ENCODE measurements around the gene TSHZ2. TPM values are rescaled to one million over a fixed set of nuclear protein-coding genes. Genes with fewer than 3 reads are reported as not detected.

Gene TSHZ2
- total and polyA plus RNA-seq, 2 of the 4 experiments (the other 2 are of a cell fraction): under 0.01 to 0.02 TPM

DNA sequence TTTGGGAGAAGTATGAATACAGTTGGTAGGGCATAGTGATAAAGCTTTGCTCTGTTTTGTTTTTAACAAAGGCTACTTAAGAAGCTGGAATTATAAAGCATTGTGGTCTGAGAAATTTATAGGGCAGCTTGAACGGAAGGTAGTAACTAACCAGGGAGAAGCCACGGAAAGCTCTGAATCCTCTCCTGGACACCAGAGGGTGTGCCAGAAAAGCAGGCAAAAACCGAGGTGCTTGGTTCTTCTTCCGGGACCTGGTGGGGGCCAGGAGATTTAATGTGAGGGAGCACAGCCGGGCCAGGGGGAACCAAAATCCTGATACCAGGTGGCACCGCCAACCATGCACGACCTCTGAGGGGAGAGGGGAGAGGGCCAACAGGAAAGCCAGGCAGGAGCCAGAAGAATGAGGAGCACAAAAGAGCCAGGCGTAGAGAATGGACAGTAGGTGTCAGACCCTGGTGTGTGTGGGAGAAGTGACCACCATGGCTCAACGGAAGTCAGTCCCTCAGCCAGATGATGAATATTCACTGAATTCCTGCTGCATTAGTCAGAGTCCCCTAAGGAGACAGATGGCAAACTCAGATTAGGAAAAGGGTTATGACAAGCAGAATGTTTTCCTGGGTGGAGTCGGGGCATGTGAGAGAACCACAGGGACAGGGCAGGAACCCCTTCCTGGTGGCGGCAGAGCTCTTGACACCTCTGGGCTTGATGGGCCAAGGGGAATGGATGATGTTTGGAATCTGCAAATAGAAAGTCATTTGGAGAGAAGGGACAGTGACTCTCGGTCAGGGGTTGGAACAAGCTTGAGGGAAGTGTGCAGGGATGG is 359.2 kb downstream of the TSHZ2 start (continued):
- TF ChIP-seq RAD21 (IDR thresholded peaks at IDR 0.05; ENCODE audit: low read length): no peak

DNA sequence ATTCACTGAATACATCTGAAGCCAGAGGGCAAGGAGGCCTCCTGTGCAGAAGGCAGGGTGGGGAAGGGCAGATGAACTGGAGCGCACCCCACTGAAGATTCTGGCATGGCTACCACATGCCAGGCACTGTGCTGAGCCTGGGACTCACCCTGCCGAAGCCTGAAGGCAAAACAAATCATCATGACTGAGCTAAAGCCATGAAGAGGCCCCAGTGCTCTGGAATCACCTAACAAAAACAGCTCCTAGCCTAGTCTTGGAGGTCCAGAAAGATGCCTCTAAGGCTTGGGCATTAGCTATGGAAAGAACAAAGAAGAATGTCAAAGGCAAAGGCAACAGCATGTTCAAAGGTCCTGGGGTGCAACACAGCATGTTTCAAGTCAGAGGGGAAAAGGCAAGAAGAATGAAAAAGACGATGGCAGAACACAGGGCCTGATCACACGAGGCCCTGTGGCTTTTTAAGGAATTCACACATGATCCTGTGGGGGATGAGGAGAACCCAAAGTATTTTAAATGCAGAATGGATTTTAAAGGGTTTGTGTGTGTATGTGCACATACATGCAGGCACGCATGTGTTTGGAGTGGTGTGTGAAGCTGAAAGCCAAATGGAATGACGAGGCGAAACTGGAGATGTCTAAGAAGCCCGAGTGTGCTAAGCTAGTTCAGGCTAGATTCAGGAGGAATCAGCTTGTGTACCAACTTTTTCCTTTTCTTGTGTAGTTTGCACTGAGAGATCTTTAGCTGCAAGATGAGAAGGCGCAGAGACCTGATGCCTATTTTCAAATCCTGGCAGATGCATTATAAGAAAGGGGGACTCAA is 360.1 kb downstream of the TSHZ2 start:
- Histone ChIP-seq H3K18ac (ENCODE audit: low read depth, low read length) (no peak overlapping the region), H4K8ac (ENCODE audit: low read depth in 2 of 2, low read length in 2 of 2) (no peak overlapping the region; a peak in 1 of 4 replicates), H4K91ac (ENCODE audit: insufficient read depth, low read depth, low read length) (no peak overlapping the region), H3K9me3 (ENCODE audit: control insufficient read depth, insufficient read depth, low read length) (no peaks in the 10 kb centered on the region), H3K36me3 (ENCODE audit: control insufficient read depth, insufficient read depth, low read length) (no peaks in the 10 kb centered on the region), H3K14ac (replicated peaks; ENCODE audit: low read depth, low read length) (no peak overlapping the region), H2BK20ac (ENCODE audit: low read depth, low read length) (no peak overlapping the region), H3K4me2 (ENCODE audit: low read depth, low read length) (no peak overlapping the region), H2BK5ac (ENCODE audit: low read depth, low read length, poor library complexity, severe bottlenecking) (no peak overlapping the region), H3K23ac (ENCODE audit: low read depth, low read length) (no peak overlapping the region), H3K79me1 (ENCODE audit: low read depth in 1 of 2, low read length in 2 of 2) (no peaks in the 10 kb centered on the region), H2BK15ac (ENCODE audit: low read depth, low read length) (no peak overlapping the region), H3K27ac (ENCODE audit: insufficient read depth, low read length) (no peak overlapping the region), H4K5ac (ENCODE audit: low read depth, low read length) (no peak overlapping the region), H3K27me3 (ENCODE audit: control insufficient read depth, insufficient read depth, low read length) (no peaks in the 10 kb centered on the region), H3K56ac (ENCODE audit: extremely low read depth, insufficient read depth, low read length) (no peak overlapping the region), H3K9ac (ENCODE audit: low read depth, low read length) (no peak overlapping the region), H2AFZ (replicated peaks; ENCODE audit: low read length, poor library complexity) (no peak overlapping the region), H2AK5ac (ENCODE audit: low read depth, low read length) (no peak overlapping the region), H3K9me1 (ENCODE audit: insufficient read depth, low read length) (no peaks in the 10 kb centered on the region; the same call in 1 of the 2 replicates), H3K4me1 (ENCODE audit: control insufficient read depth, insufficient read depth, low read length) (no peaks in the 10 kb centered on the region; the same call in 1 of the 2 replicates), H3K4me3 (ENCODE audit: insufficient read depth, low read depth, low read length) (no peak overlapping the region), H2AK9ac (replicated peaks; ENCODE audit: low read depth, low read length, poor library complexity) (no peak overlapping the region), H3K4ac (ENCODE audit: low read depth, low read length) (no peak overlapping the region), H4K20me1 (ENCODE audit: insufficient read depth, low read length) (no peaks in the 10 kb centered on the region), H2BK120ac (ENCODE audit: low read depth, low read length) (no peak overlapping the region)
- ChIA-PET POLR2A (ENCODE audit: unreplicated experiment) (interaction anchor here (0.5 kb wide), 1 partner anchor 63 kb away, joined by 3 read pairs; no protein-coding TSS in a partner anchor), CTCF (no interaction called here)
- no TSS peak for BruUV-seq (replicated peaks)
- 76% methylated on average over 4 of the region's 9 CpGs; no CpG with 5 or more reads in 1 of the 2 experiments for WGBS, 2 experiments (ENCODE audit: extremely low coverage in 2 of 2, insufficient read length in 1 of 2)
- intact Hi-C loops (cut with micrococcal nuclease) (no loop called here), dilution Hi-C loops (cut with HindIII; ENCODE audit: low sequenced_read_pairs, unreplicated experiment) (no loop called here), in situ Hi-C loops (cut with MboI; ENCODE audit: low sequenced_read_pairs) (no loop called here)
- ATAC-seq (ENCODE audit: low read depth) (no peak), DNase-seq (no peak)
- TF ChIP-seq, protein P1, sequence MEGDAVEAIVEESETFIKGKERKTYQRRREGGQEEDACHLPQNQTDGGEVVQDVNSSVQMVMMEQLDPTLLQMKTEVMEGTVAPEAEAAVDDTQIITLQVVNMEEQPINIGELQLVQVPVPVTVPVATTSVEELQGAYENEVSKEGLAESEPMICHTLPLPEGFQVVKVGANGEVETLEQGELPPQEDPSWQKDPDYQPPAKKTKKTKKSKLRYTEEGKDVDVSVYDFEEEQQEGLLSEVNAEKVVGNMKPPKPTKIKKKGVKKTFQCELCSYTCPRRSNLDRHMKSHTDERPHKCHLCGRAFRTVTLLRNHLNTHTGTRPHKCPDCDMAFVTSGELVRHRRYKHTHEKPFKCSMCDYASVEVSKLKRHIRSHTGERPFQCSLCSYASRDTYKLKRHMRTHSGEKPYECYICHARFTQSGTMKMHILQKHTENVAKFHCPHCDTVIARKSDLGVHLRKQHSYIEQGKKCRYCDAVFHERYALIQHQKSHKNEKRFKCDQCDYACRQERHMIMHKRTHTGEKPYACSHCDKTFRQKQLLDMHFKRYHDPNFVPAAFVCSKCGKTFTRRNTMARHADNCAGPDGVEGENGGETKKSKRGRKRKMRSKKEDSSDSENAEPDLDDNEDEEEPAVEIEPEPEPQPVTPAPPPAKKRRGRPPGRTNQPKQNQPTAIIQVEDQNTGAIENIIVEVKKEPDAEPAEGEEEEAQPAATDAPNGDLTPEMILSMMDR (conservative IDR thresholded peaks at IDR 0.05; ENCODE audit: low read depth, low read length): no peak
- no peak for TF ChIP-seq MAZ (IDR thresholded peaks at IDR 0.05; ENCODE audit: borderline replicate concordance, low read depth, low read length)
- TF ChIP-seq MAFK (IDR thresholded peaks at IDR 0.05; ENCODE audit: low read depth, low read length): no peak
- no peak for TF ChIP-seq RAD21 (IDR thresholded peaks at IDR 0.05; ENCODE audit: low read length)
- no peak for TF ChIP-seq MXI1 (IDR thresholded peaks at IDR 0.05; ENCODE audit: borderline replicate concordance, low read depth, low read length)
- TF ChIP-seq BHLHE40 (IDR thresholded peaks at IDR 0.05; ENCODE audit: low read depth, low read length): no peak
- no peak for TF ChIP-seq CEBPB (IDR thresholded peaks at IDR 0.05; ENCODE audit: low read depth, low read length)
- TF ChIP-seq, protein P2, sequence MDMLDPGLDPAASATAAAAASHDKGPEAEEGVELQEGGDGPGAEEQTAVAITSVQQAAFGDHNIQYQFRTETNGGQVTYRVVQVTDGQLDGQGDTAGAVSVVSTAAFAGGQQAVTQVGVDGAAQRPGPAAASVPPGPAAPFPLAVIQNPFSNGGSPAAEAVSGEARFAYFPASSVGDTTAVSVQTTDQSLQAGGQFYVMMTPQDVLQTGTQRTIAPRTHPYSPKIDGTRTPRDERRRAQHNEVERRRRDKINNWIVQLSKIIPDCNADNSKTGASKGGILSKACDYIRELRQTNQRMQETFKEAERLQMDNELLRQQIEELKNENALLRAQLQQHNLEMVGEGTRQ (IDR thresholded peaks at IDR 0.05; ENCODE audit: low read depth, low read length): no peak
- TF ChIP-seq, protein P3, sequence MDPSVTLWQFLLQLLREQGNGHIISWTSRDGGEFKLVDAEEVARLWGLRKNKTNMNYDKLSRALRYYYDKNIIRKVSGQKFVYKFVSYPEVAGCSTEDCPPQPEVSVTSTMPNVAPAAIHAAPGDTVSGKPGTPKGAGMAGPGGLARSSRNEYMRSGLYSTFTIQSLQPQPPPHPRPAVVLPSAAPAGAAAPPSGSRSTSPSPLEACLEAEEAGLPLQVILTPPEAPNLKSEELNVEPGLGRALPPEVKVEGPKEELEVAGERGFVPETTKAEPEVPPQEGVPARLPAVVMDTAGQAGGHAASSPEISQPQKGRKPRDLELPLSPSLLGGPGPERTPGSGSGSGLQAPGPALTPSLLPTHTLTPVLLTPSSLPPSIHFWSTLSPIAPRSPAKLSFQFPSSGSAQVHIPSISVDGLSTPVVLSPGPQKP (IDR thresholded peaks at IDR 0.05; ENCODE audit: borderline replicate concordance, low read depth, low read length): no peak

All from IMR-90 (cell line).